ENCODE results near the gene ZBTB38. TPM values are rescaled to one million over a fixed set of nuclear protein-coding genes. Genes with fewer than 3 reads are reported as not detected.

Gene ZBTB38
- total and polyA plus RNA-seq, 8 donors, result 5.3 to 253 (median 41.0) TPM

- no peaks in the 10 kb centered on the region for H3K9me3 ChIP-seq
- DNase-seq, result peak; percentile 29 to 94
- no peaks in the 10 kb centered on the region for H3K36me3 ChIP-seq
- H3K4me1 ChIP-seq, result peaks cover 31 to 47% (median 38%) of the 10 kb centered on the region in 4 donors
- H3K4me3 ChIP-seq, result no peak overlapping the region
- H3K27me3 ChIP-seq, result no peaks in the 10 kb centered on the region
- peak; percentile 7 to 46 (median 35) for TF ChIP-seq POLR2AphosphoS5 (IDR thresholded peaks at IDR 0.05)
- TF ChIP-seq CTCF (IDR thresholded peaks at IDR 0.05), result peak in 3 of 7 experiments; percentile 27 to 32 (median 31)
- TF ChIP-seq EP300 (IDR thresholded peaks at IDR 0.05), result no peak
- no peak for TF ChIP-seq POLR2A (IDR thresholded peaks at IDR 0.05)
- intact Hi-C loops (cut with DNase I; ENCODE audit: low total_unique reads), result no loop called here
- peak overlapping the region in 4 of 5 donors; percentile 86 to 93 (median 88) for H3K27ac ChIP-seq
- 10 to 29% (median 19%) methylated on average over 2 of the region's 2 CpGs for WGBS, 5 donors
Measured at GRCh38 chr3:141370065-141370533, 1.8 kb downstream of the ZBTB38 start.

- DNase-seq, result no peak
- Histone ChIP-seq H3K36me3 (peaks cover 0 to 7% (median 3%) of the 10 kb centered on the region in 4 donors), H3K9me3 (no peaks in the 10 kb centered on the region), H3K4me3 (no peak overlapping the region), H3K4me1 (peaks cover 20 to 35% (median 28%) of the 10 kb centered on the region in 4 donors), H3K27ac (no peak overlapping the region), H3K27me3 (no peaks in the 10 kb centered on the region)
- no peak for TF ChIP-seq POLR2A (IDR thresholded peaks at IDR 0.05)
- TF ChIP-seq CTCF (IDR thresholded peaks at IDR 0.05), result no peak
- no peak for TF ChIP-seq POLR2AphosphoS5 (IDR thresholded peaks at IDR 0.05)
- TF ChIP-seq EP300 (IDR thresholded peaks at IDR 0.05), result no peak
- intact Hi-C loops (cut with DNase I; ENCODE audit: low total_unique reads), result no loop called here
Measured at GRCh38 chr3:141371882-141372281, 3.6 kb downstream of the ZBTB38 start.

- Histone ChIP-seq H3K27me3 (no peaks in the 10 kb centered on the region), H3K9me3 (no peaks in the 10 kb centered on the region), H3K4me1 (peaks cover 12 to 27% (median 22%) of the 10 kb centered on the region in 4 donors), H3K4me3 (no peak overlapping the region), H3K36me3 (peaks cover 0 to 8% (median 3%) of the 10 kb centered on the region in 4 donors), H3K27ac (peak overlapping the region in 1 of 5 donors; percentile 13)
- intact Hi-C loops (cut with DNase I; ENCODE audit: low total_unique reads), result no loop called here
- DNase-seq, result no peak
- TF ChIP-seq EP300 (IDR thresholded peaks at IDR 0.05), result no peak
- no peak for TF ChIP-seq POLR2AphosphoS5 (IDR thresholded peaks at IDR 0.05)
- TF ChIP-seq CTCF (IDR thresholded peaks at IDR 0.05), result no peak
- no peak for TF ChIP-seq POLR2A (IDR thresholded peaks at IDR 0.05)
Measured at GRCh38 chr3:141372656-141373055, 4.4 kb downstream of the ZBTB38 start.

GRCh38 chr3:141373232-141373631, 4.9 kb downstream of the ZBTB38 start:
- H3K27me3 ChIP-seq, result no peaks in the 10 kb centered on the region

More at GRCh38 chr3:141373232-141373631, 4.9 kb downstream of the ZBTB38 start:
- H3K36me3 ChIP-seq, result peaks cover 0 to 8% (median 3%) of the 10 kb centered on the region in 4 donors
- TF ChIP-seq EP300 (IDR thresholded peaks at IDR 0.05), result no peak
- TF ChIP-seq POLR2A (IDR thresholded peaks at IDR 0.05), result no peak
- TF ChIP-seq CTCF (IDR thresholded peaks at IDR 0.05), result no peak
- no peak for TF ChIP-seq POLR2AphosphoS5 (IDR thresholded peaks at IDR 0.05)
- intact Hi-C loops (cut with DNase I; ENCODE audit: low total_unique reads), result no loop called here
- H3K9me3 ChIP-seq, result no peaks in the 10 kb centered on the region
- peak overlapping the region in 1 of 5 donors; percentile 13 for H3K27ac ChIP-seq
- H3K4me1 ChIP-seq, result peaks cover 8 to 21% (median 17%) of the 10 kb centered on the region in 4 donors
- no peak overlapping the region for H3K4me3 ChIP-seq
- DNase-seq, result no peak
